Activated CD4-positive, alpha-beta T cell treated with anti-CD3 and anti-CD28 coated beads, Interleukin-2, Interleukin-6, amounts not matched to agents 100 ng/mL and 50 ng/mL, durations not matched to agents 16 hours and 8 hours (primary cell): ENCODE results near the gene HCRTR1.

Experiments used
- DNase-seq: peaks from one replicate; pipeline ENCODE4 v3.0.0-alpha.2; 2020

Gene HCRTR1

GRCh38 chr1:31652891-31653499 lies 35.5 kb downstream of the HCRTR1 start:
- DNase-seq = no peak

GRCh38 chr1:31653717-31654473 lies 36.4 kb downstream of the HCRTR1 start:
- DNase-seq = no peak

DNA sequence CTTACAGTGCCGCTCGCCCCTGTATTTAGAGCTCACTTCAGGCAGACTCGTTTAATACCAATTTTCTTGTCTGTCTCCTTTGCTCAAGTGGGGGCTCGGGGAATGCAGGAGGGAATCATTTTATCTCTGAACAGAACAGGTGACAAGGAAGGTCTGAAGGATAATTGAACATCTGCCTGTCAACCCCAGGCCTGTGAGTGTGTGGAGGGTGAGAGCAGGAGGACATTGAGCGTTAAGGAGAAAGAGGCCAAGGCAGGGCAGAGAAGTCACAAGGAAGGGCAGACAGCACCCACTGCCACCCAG lies 36.9 kb downstream of the HCRTR1 start:
- no peak for DNase-seq

- DNase-seq = no peak
These were observed 37.6 kb downstream of the HCRTR1 start for GRCh38 chr1:31655104-31655503.

GRCh38 chr1:31655756-31656155 lies 38.3 kb downstream of the HCRTR1 start:
- no peak for DNase-seq

DNA sequence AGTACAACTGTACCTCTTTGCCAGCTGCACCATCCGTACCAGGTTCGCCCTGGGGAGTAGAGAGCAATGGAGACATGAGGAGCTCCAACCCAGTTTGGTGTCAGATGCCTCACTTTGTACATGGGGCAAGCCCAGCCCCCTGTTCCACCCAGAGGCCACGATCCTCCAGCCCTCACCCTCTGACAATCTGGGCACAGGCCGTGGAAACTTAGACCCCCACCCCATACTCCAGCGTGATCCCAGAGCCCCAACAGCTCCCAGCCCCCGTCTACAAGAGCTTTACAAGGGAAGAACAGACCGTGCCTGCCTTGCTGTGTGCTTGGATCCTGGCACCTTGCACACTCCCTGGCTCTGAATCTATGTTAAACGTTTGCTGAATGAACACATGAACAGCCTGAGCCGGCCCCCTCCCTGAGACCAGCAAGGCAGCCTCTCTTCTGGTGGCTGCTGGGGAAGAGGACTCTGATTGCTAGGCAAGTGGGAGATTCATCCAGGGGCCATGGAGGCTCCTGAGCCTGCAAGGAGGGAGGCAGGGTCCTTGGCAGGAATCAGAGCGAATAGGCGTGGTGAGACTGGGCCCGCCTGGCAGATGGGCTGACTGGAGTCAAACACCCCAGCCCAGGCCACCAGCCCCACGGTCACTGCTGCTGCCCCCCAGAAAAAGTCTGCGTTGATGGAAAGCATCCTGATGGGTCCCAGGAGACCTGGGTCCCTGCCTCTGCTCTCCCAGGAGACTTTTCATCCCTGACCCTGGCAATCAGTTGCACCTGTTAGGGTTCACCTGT lies 39.7 kb downstream of the HCRTR1 start:
- DNase-seq = no peak

DNA sequence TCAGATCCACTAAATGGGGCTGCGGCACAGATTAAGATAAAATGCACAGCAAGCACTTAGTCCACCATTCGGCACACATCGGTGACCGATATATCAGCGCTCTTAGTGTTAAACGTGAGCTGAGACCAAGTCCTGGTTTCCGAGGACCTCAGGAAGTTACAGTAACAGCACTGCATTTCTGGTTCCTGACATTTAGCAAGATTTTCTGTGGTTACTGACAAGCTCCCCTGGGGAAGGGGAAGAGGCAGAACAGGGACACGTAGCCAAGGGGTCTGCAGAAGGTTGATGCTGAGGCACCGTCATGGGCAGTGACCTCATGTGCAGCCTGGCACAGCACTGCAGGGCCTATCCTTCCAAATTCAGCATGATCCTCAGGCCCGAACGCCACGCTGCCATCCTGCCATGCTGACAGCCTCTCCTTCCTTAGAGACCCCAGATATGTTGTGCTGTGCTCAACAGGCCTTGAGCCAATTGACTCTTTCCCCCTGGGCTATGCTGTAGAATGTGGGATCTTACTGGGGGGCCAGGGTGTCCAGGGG lies 40.6 kb downstream of the HCRTR1 start:
- no peak for DNase-seq

GRCh38 chr1:31658721-31659120 lies 41.2 kb downstream of the HCRTR1 start:
- no peak for DNase-seq

GRCh38 chr1:31659889-31660288 lies 42.4 kb downstream of the HCRTR1 start:
- DNase-seq = no peak

DNA sequence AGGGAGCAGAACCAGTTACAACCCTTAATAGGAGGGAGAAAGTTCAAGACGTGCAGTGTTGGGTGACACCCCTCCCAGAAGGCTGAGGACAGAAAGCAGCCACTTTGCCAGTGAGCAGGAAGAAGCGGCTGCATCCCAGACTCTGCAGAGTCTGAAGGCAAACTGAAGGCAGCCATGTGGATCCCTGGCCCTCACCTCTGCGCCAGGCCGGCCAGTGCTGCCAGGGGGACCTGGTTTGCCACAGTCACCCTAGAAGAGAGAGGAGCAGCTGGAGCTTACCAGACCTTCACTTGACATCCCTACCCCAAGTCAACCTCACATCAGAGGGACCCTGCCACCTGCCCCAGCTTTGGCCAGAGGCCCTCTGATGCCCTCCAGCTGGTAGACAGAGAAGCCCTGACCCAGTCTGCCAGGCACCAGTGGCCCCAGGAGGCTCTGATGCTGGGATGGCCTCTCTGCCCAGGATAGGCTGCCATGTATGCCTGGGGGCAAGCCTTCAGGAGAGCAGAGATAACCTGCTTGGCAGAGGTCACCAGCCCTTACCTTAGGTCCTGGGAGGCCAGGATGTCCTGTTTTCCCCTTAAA lies 43.5 kb downstream of the HCRTR1 start:
- no peak for DNase-seq

GRCh38 chr1:31661856-31662255 lies 44.4 kb downstream of the HCRTR1 start:
- DNase-seq = no peak

- no peak for DNase-seq
These were observed 45.0 kb downstream of the HCRTR1 start for GRCh38 chr1:31662463-31662862.

- peak; percentile 56 for DNase-seq
These were observed 46.3 kb downstream of the HCRTR1 start for GRCh38 chr1:31663622-31664452.

DNA sequence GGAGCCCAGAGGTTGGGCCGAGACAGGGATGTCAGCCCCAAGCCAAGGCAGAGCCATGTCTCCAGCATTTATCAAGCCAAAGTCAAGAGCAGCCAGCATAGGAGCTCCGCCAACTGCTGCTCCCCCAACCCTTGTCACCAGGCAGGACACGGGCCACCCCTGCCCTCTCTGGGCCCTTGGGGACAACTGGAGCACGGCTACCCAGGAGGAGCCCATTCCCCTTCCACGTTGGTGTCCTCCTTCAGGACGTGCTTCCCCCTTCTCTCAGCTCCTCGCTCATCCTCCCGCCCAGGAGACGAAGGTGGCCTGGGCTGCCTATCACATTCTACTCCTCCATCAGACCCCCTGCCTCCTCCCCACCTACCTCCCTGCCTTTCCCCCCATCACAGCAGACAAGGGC lies 47.0 kb downstream of the HCRTR1 start:
- no peak for DNase-seq

DNA sequence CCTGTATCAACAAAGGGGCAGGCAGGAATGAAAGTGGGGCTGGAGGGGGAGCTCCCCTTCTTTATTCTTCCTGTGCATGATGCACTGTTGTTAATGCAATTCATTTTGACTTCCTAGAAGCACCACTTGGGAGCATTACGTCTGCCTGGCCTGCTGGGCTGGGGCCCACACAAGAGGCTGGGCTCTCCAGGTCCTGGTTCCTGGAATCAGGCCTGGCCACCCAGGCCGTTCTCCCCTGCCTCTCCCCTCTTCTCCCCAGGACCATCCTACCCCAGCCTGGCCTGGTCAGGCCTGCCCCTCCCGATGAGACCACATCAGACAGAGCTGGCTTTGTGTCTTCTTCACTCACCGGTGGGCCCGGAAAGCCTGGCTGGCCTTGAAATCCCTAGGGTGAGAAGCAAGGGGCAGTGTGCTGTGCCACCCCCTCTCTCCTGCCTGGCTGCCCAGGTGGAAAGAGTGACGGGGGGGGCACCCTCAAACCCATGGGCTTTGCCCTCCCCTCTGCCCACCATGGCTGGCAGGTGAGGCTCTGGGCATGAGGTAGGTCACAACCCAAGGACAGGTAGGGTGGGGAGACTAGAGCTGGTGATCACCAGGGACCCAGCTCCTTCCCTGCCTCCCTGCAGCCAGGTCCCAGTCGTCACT lies 47.9 kb downstream of the HCRTR1 start:
- no peak for DNase-seq

GRCh38 chr1:31666263-31666963 lies 48.9 kb downstream of the HCRTR1 start:
- no peak for DNase-seq

DNA sequence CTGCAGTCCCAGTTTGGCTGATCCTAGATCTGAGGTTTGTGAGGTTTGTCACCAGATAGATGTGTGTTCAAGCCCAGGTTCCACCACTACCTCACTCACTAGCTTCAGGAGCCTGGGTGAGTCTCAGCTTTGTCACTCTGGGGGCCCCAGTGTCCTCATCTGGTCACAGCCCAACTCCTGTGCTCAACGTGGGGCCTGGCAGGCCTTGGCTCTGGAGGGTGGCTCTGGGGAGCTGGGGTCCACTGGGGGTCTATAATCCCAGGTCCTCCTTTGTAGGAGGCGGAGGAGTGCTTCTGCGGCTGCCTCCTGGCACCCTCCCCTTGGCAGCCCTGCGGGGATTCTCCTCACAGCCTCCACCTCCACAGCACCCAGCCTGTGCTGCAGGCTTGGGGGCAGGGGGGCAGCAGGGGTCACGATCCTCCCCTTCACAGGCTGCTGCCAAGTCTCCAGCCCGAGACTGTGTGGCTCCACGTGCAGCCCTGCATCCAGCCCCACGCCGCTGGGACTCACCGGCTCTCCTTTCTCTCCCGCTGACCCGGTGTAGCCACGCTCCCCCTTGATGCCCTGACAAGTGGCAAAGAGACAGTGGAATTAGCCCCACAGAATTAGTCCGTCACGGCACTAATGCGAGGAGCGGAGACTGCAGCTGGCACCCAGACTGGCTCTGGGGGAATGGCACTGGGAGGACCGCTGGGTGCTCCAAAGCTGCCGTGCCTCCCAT lies 49.7 kb downstream of the HCRTR1 start:
- DNase-seq = no peak

- DNase-seq = no peak
These were observed 50.9 kb downstream of the HCRTR1 start for GRCh38 chr1:31668303-31668883.

GRCh38 chr1:31669433-31669785 lies 51.9 kb downstream of the HCRTR1 start:
- no peak for DNase-seq
